Activated CD4-positive, CD25-positive, alpha-beta regulatory T cell treated with anti-CD3 and anti-CD28 coated beads, Interleukin-2, amount 50 U/mL, for 16 hours (primary cell): ENCODE results near the gene CYP39A1.

Experiments used
- DNase-seq: peaks from one replicate; pipeline ENCODE4 v3.0.0-alpha.2; 2020; ENCODE audit warnings: low read depth, low spot score

The CYP39A1 gene

GRCh38 chr6:46590765-46591164 lies 61.9 kb downstream of the CYP39A1 start:
- no peak for DNase-seq

- no peak for DNase-seq
Measured at GRCh38 chr6:46586906-46587305, 65.7 kb downstream of the CYP39A1 start.

- DNase-seq = no peak
Measured at GRCh38 chr6:46584586-46584985, 68.0 kb downstream of the CYP39A1 start.

- no peak for DNase-seq
Measured at GRCh38 chr6:46583721-46584120, 68.9 kb downstream of the CYP39A1 start.

GRCh38 chr6:46583081-46583480 lies 69.5 kb downstream of the CYP39A1 start:
- DNase-seq = no peak

- DNase-seq = no peak
Measured at GRCh38 chr6:46581459-46582177, 71.0 kb downstream of the CYP39A1 start.

- DNase-seq = no peak
Measured at GRCh38 chr6:46575530-46575929, 77.1 kb downstream of the CYP39A1 start.

GRCh38 chr6:46573140-46573539 lies 79.5 kb downstream of the CYP39A1 start:
- no peak for DNase-seq

GRCh38 chr6:46565531-46565930 lies 87.1 kb downstream of the CYP39A1 start:
- no peak for DNase-seq

- DNase-seq = no peak
Measured at GRCh38 chr6:46563924-46564323, 88.7 kb downstream of the CYP39A1 start.

GRCh38 chr6:46556053-46556452 lies 96.6 kb downstream of the CYP39A1 start:
- no peak for DNase-seq

- no peak for DNase-seq
Measured at GRCh38 chr6:46555129-46555528, 97.5 kb downstream of the CYP39A1 start.

- no peak for DNase-seq
Measured at GRCh38 chr6:46549155-46549554, 103.5 kb downstream of the CYP39A1 start.

GRCh38 chr6:46541556-46541955 lies 111.1 kb downstream of the CYP39A1 start:
- DNase-seq = no peak

GRCh38 chr6:46539866-46540265 lies 112.8 kb downstream of the CYP39A1 start:
- DNase-seq = no peak

GRCh38 chr6:46538800-46539480 lies 113.7 kb downstream of the CYP39A1 start:
- DNase-seq = no peak

GRCh38 chr6:46530896-46531295 lies 121.7 kb downstream of the CYP39A1 start:
- DNase-seq = no peak

GRCh38 chr6:46528961-46529750 lies 123.5 kb downstream of the CYP39A1 start:
- no peak for DNase-seq

GRCh38 chr6:46526607-46527006 lies 126.0 kb downstream of the CYP39A1 start:
- DNase-seq = no peak

- no peak for DNase-seq
Measured at GRCh38 chr6:46525583-46525982, 127.0 kb downstream of the CYP39A1 start.

GRCh38 chr6:46521464-46521971 lies 131.1 kb downstream of the CYP39A1 start:
- no peak for DNase-seq

GRCh38 chr6:46517202-46517601 lies 135.4 kb downstream of the CYP39A1 start:
- DNase-seq = no peak
